Measurements from ENCODE around the gene NEDD4. TPM values are rescaled to one million over a fixed set of nuclear protein-coding genes. Genes with fewer than 3 reads are reported as not detected.

NEDD4 gene
- polyA plus RNA-seq, 3 donors, result 1.2 to 3.8 (median 1.3) TPM

GRCh38 chr15:55921744-55922143 is 71.7 kb downstream of the NEDD4 start:
- Mint-ChIP-seq H3K36me3 (peaks cover 0 to 6% of the 10 kb centered on the region in 2 donors), H3K9me3 (peaks cover 0 to 4% (median 2%) of the 10 kb centered on the region in 7 donors), H3K4me3 (no peak overlapping the region), H3K27ac (no peak overlapping the region), H3K27me3 (ENCODE audit: low read depth in 3 of 3) (peaks cover 0 to 2% (median 0%) of the 10 kb centered on the region in 3 donors), H3K4me1 (no peaks in the 10 kb centered on the region)
- H3K9me3 ChIP-seq (replicated peaks in 1 of 2; ENCODE audit: control insufficient read depth in 1 of 2, insufficient read depth in 1 of 2, low read length in 2 of 2), result no peaks in the 10 kb centered on the region
- TF ChIP-seq, protein P1, sequence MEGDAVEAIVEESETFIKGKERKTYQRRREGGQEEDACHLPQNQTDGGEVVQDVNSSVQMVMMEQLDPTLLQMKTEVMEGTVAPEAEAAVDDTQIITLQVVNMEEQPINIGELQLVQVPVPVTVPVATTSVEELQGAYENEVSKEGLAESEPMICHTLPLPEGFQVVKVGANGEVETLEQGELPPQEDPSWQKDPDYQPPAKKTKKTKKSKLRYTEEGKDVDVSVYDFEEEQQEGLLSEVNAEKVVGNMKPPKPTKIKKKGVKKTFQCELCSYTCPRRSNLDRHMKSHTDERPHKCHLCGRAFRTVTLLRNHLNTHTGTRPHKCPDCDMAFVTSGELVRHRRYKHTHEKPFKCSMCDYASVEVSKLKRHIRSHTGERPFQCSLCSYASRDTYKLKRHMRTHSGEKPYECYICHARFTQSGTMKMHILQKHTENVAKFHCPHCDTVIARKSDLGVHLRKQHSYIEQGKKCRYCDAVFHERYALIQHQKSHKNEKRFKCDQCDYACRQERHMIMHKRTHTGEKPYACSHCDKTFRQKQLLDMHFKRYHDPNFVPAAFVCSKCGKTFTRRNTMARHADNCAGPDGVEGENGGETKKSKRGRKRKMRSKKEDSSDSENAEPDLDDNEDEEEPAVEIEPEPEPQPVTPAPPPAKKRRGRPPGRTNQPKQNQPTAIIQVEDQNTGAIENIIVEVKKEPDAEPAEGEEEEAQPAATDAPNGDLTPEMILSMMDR (IDR thresholded peaks at IDR 0.05), result no peak
- intact Hi-C loops (cut with micrococcal nuclease), result no loop called here
- H3K27me3 ChIP-seq (ENCODE audit: control insufficient read depth in 2 of 2, insufficient read depth in 2 of 2, low read length in 2 of 2), result no peaks in the 10 kb centered on the region
- no peak overlapping the region for H3K9ac ChIP-seq (ENCODE audit: insufficient read depth, low read length, poor library complexity, severe bottlenecking)
- no peaks in the 10 kb centered on the region for H4K20me1 ChIP-seq (ENCODE audit: insufficient read depth, low read length)
- no peaks in the 10 kb centered on the region for H3K4me1 ChIP-seq (ENCODE audit: control insufficient read depth in 1 of 2, insufficient read depth in 2 of 2, low read length in 2 of 2)
- WGBS (ENCODE audit: insufficient coverage), result no CpG with 5 or more reads among the region's 4 CpGs
- H3K4me2 ChIP-seq (replicated peaks; ENCODE audit: extremely low read depth, low read length, poor library complexity, severe bottlenecking), result no peak overlapping the region
- no peak overlapping the region for H3K27ac ChIP-seq (ENCODE audit: low read depth in 1 of 2, low read length in 2 of 2)
- no peaks in the 10 kb centered on the region for H3K36me3 ChIP-seq (replicated peaks in 1 of 2; ENCODE audit: control insufficient read depth in 1 of 2, insufficient read depth in 2 of 2, low read length in 2 of 2)
- no peaks in the 10 kb centered on the region for H3K79me2 ChIP-seq (ENCODE audit: insufficient read depth, low read length)
- no peak for DNase-seq
- no peak overlapping the region for H3K4me3 ChIP-seq (replicated peaks in 1 of 3; ENCODE audit: low read depth in 2 of 3, low read length in 3 of 3)
- no peak overlapping the region for H2AFZ ChIP-seq (ENCODE audit: insufficient read depth, low read depth, low read length, poor library complexity, severe bottlenecking)

DNA sequence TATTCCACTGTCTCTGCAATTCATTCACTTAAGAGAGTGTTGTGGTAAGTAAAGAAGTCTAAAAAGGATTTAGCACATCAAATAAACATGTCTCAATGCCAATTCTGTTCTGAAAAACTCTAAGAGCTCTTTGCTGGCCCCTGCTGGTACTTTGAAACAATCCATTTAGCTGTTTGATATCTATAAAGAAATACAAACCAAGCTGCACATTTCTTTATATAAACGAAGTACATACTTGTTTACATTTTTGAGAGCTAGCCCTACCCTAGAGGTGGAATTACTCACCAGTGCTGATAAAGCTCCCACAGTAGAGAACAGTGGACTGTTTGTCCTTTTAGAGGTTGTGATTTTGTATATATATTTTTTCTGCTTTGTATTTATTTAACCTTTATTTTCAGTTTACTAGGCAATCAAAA is 75.5 kb downstream of the NEDD4 start:
- H3K27ac ChIP-seq (ENCODE audit: low read depth in 1 of 2, low read length in 2 of 2), result no peak overlapping the region
- H3K4me3 ChIP-seq (replicated peaks in 1 of 3; ENCODE audit: low read depth in 2 of 3, low read length in 3 of 3), result no peak overlapping the region
- no peak overlapping the region for H3K4me2 ChIP-seq (replicated peaks; ENCODE audit: extremely low read depth, low read length, poor library complexity, severe bottlenecking)
- H3K9me3 Mint-ChIP-seq, result no peaks in the 10 kb centered on the region
- no peaks in the 10 kb centered on the region for H4K20me1 ChIP-seq (ENCODE audit: insufficient read depth, low read length)
- no peaks in the 10 kb centered on the region for H3K79me2 ChIP-seq (ENCODE audit: insufficient read depth, low read length)
- H3K27me3 Mint-ChIP-seq (ENCODE audit: low read depth in 3 of 3), result no peaks in the 10 kb centered on the region
- TF ChIP-seq, protein P1 (IDR thresholded peaks at IDR 0.05), result peak; percentile 40
- no peaks in the 10 kb centered on the region for H3K36me3 ChIP-seq (replicated peaks in 1 of 2; ENCODE audit: control insufficient read depth in 1 of 2, insufficient read depth in 2 of 2, low read length in 2 of 2)
- no peak overlapping the region for H3K9ac ChIP-seq (ENCODE audit: insufficient read depth, low read length, poor library complexity, severe bottlenecking)
- H3K4me3 Mint-ChIP-seq, result no peak overlapping the region
- no peaks in the 10 kb centered on the region for H3K27me3 ChIP-seq (ENCODE audit: control insufficient read depth in 2 of 2, insufficient read depth in 2 of 2, low read length in 2 of 2)
- no peak overlapping the region for H2AFZ ChIP-seq (ENCODE audit: insufficient read depth, low read depth, low read length, poor library complexity, severe bottlenecking)
- H3K36me3 Mint-ChIP-seq, result no peaks in the 10 kb centered on the region
- DNase-seq, result no peak
- H3K4me1 Mint-ChIP-seq, result no peaks in the 10 kb centered on the region
- H3K9me3 ChIP-seq (replicated peaks in 1 of 2; ENCODE audit: control insufficient read depth in 1 of 2, insufficient read depth in 1 of 2, low read length in 2 of 2), result no peaks in the 10 kb centered on the region
- WGBS (ENCODE audit: insufficient coverage), result no CpG with 5 or more reads among the region's 1 CpG
- intact Hi-C loops (cut with micrococcal nuclease), result no loop called here
- H3K27ac Mint-ChIP-seq, result no peak overlapping the region
- H3K4me1 ChIP-seq (ENCODE audit: control insufficient read depth in 1 of 2, insufficient read depth in 2 of 2, low read length in 2 of 2), result no peaks in the 10 kb centered on the region
